ENCODE data around the gene TNFRSF4.
A peak's percentile ranks its signal among the peaks of the same experiment; 100 is the strongest.

TNFRSF4 gene

DNA sequence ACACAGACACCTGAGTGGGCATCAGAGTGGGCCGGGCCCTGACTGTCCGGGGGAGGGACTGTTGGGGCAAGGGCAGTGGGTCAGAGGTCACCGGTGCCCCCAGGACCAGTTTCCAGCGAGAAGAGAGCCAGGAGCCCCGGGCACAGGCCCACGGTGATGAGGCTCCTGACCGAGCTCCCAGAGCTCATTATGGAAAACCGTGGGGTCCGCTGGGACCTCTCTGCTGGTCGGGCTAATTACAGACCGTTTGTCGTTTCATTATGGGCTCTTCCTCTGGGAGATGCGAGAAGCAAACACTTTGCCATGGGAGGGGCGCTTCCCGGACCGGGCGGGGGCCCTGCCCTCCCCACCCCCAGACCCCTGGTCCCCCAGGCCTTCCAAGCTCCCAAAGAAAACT lies 52.3 kb downstream of the TNFRSF4 start:
- H3K36me3 ChIP-seq (ENCODE audit: control insufficient read depth in 1 of 2, insufficient read depth in 2 of 2, low read length in 2 of 2) = no peaks in the 10 kb centered on the region
- peak overlapping the region; percentile 70 for H3K27ac ChIP-seq (ENCODE audit: low read depth, low read length)
- no peaks in the 10 kb centered on the region for H3K27me3 ChIP-seq (ENCODE audit: control insufficient read depth in 1 of 2, insufficient read depth in 2 of 2, low read length in 2 of 2)
- peaks cover 23 to 25% of the 10 kb centered on the region in 2 donors for H3K4me1 ChIP-seq (ENCODE audit: control insufficient read depth in 1 of 2, insufficient read depth in 2 of 2, low read length in 2 of 2)
- peak overlapping the region in 1 of 2 donors; percentile 35 for H3K4me3 ChIP-seq (ENCODE audit: low read depth in 1 of 2, low read length in 2 of 2)
- peak overlapping the region in 1 of 2 donors; percentile 65 for H3K9ac ChIP-seq (ENCODE audit: low read depth in 1 of 2, low read length in 2 of 2)
- H3K9me3 ChIP-seq (ENCODE audit: control insufficient read depth in 1 of 2, low read length in 2 of 2) = no peaks in the 10 kb centered on the region
